ENCODE results near the gene ACSL1. TPM values are rescaled to one million over a fixed set of nuclear protein-coding genes. Genes with fewer than 3 reads are reported as not detected.

ACSL1 gene
- total RNA-seq, 2 donors from 2014 or later, result 144 to 156 TPM

- Histone ChIP-seq H3K4me1 (peaks cover 0 to 40% of the 10 kb centered on the region in 2 donors), H3K27me3 (no peaks in the 10 kb centered on the region), H3K27ac (peak overlapping the region in 1 of 2 donors; percentile 36), H3K9me3 (no peaks in the 10 kb centered on the region), H3K36me3 (peaks cover 38% of the 10 kb centered on the region), H3K4me3 (no peak overlapping the region)
- no peak for TF ChIP-seq CTCF (IDR thresholded peaks at IDR 0.05)
- no peak for DNase-seq (ENCODE audit: low spot score)
Measured at GRCh38 chr4:184801781-184802696, 23.7 kb downstream of the ACSL1 start.

- H3K9me3 ChIP-seq, result no peaks in the 10 kb centered on the region
- no peak overlapping the region for H3K27ac ChIP-seq
- no peak overlapping the region for H3K4me3 ChIP-seq
- no peak for DNase-seq (ENCODE audit: low spot score)
- peaks cover 40% of the 10 kb centered on the region for H3K36me3 ChIP-seq
- TF ChIP-seq CTCF (IDR thresholded peaks at IDR 0.05), result no peak
- H3K4me1 ChIP-seq, result peaks cover 0 to 20% of the 10 kb centered on the region in 2 donors
- no peaks in the 10 kb centered on the region for H3K27me3 ChIP-seq
Measured at GRCh38 chr4:184798504-184798903, 27.3 kb downstream of the ACSL1 start.

- Histone ChIP-seq H3K4me1 (peaks cover 0 to 33% of the 10 kb centered on the region in 2 donors), H3K27me3 (no peaks in the 10 kb centered on the region), H3K36me3 (peaks cover 27% of the 10 kb centered on the region), H3K27ac (peak overlapping the region in 1 of 2 donors; percentile 8), H3K4me3 (no peak overlapping the region), H3K9me3 (no peaks in the 10 kb centered on the region)
- DNase-seq (ENCODE audit: low spot score), result no peak
- TF ChIP-seq CTCF (IDR thresholded peaks at IDR 0.05), result no peak
Measured at GRCh38 chr4:184796906-184797305, 28.9 kb downstream of the ACSL1 start.

- H3K4me3 ChIP-seq, result no peak overlapping the region
- H3K36me3 ChIP-seq, result peaks cover 25% of the 10 kb centered on the region
- TF ChIP-seq CTCF (IDR thresholded peaks at IDR 0.05), result no peak
- H3K27me3 ChIP-seq, result no peaks in the 10 kb centered on the region
- no peak for DNase-seq (ENCODE audit: low spot score)
- H3K4me1 ChIP-seq, result peaks cover 0 to 31% of the 10 kb centered on the region in 2 donors
- no peaks in the 10 kb centered on the region for H3K9me3 ChIP-seq
- peak overlapping the region in 1 of 2 donors; percentile 39 for H3K27ac ChIP-seq
Measured at GRCh38 chr4:184795214-184795844, 30.4 kb downstream of the ACSL1 start.

GRCh38 chr4:184794470-184794869 lies 31.3 kb downstream of the ACSL1 start:
- Histone ChIP-seq H3K4me1 (peaks cover 0 to 31% of the 10 kb centered on the region in 2 donors), H3K27ac (peak overlapping the region in 1 of 2 donors; percentile 70), H3K27me3 (no peaks in the 10 kb centered on the region), H3K4me3 (no peak overlapping the region), H3K9me3 (no peaks in the 10 kb centered on the region), H3K36me3 (peaks cover 16% of the 10 kb centered on the region)
- no peak for TF ChIP-seq CTCF (IDR thresholded peaks at IDR 0.05)
- DNase-seq (ENCODE audit: low spot score), result no peak

Data from right atrium auricular region (tissue), 2 donors.